ENCODE measurements around the gene PARN.
"Not testable (repeated sequence)": the region's sequence is repeated elsewhere in the genome, so short reads cannot be mapped to it uniquely, and the experiment has no call there.

The PARN gene

DNA sequence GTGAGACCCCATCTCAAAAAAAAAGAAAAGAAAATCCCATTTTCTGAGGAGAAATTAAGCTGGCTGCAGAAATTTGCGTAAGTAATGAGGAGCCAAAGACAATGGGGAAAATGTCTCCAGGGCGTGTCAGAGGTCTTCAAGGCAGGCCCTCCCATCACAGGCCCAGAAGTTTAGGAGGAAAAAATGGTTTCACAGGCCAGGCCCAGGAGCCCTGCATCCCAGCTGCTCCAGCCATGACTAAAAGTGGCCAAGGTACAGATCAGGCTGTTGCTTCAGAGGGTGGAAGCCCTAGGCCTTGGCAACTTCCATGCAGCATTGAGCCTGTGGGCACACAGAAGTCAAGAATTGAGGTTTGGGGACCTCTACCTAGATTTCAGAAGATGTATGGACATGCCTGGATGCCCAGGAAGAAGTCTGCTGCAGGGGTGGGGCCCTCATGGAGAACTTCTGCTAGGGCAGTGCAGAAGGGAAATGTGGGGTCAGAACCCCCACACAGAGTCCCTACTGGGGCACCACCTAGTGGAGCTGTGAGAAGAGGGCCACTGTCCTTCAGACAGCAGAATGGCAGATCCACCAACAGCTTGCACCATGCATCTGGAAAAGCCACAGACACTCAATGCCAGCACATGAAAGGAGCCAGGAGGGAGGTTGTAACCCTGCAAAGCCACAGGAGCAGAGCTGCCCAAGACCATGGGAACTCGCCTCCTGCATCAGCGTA lies 55.2 kb downstream of the PARN start:
- not testable (repeated sequence) for DNase-seq (ENCODE audit: low read depth in 2 of 2)

DNA sequence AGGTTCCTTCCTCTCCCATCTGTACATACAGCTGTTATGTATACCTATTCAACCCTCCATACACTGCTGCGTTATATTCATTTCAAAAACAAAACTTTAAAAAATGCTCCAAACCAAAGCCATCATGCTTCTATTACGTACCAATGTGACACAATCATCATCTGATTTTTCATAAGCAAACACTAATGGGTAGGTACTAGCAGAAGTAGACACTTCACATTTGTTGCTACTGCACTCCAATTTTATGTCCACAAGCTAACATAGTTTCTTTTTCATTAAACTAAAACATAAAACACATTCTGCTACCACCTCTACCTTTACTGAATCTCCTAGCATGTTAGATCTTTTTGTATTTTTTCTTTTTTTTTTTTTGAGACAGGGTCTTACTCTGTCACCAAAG lies 57.5 kb downstream of the PARN start:
- no peak for DNase-seq (ENCODE audit: low read depth in 2 of 2)

DNA sequence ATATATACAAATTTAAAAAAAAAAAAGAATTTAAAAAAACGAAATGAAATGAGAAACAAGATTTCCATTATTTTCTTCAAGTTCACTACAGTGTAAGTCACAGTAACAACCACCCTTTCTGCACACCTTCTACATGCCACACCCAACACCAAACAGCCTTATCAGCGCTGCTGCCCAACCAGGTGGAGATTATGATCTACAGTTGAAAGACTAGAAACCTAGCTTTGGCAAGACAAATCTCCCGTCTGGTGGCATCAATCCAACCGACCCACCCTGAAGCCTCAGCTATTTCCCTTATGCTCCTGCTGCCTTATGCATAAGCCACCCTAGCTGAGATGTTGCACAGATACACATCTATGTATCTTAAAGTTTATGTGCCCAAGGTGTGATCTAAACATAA lies 60.8 kb downstream of the PARN start:
- DNase-seq (ENCODE audit: low read depth in 2 of 2) = no peak

DNA sequence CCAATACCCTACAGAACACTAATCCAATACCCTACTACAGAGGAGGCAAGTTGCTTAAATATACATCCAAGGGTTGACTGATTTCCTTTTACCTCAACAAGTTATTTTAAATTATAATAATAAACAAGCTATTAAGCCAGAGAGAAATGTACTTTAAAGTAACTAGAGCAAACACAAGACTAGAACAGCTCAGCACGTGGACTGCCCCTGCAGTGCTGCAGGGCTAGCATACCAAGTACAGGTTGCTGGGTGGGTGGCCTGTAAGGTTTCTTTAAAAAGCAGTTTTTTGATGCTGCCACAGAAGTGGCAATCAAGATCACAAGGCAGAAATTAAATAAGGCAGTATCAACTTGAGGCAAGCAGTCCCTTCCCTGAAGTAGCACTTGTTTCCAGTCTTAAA lies 63.5 kb downstream of the PARN start:
- no peak for DNase-seq (ENCODE audit: low read depth in 2 of 2)

DNA sequence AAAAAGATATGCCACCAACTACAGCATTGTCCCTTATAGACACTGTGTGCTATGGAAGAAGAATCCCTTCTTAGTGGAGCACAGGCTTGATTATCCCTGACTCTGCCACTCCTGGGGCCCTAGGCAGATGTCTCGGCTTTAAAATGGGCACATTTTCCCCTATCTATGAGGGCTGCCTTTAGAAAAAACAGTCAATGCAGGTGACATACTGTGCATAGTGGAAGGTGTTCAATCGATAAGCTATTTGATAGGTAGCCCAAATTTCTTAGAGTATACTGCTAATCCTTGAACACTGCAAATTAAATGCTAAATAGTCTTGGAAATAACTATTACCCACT lies 64.4 kb downstream of the PARN start:
- DNase-seq (ENCODE audit: low read depth in 2 of 2) = no peak

DNA sequence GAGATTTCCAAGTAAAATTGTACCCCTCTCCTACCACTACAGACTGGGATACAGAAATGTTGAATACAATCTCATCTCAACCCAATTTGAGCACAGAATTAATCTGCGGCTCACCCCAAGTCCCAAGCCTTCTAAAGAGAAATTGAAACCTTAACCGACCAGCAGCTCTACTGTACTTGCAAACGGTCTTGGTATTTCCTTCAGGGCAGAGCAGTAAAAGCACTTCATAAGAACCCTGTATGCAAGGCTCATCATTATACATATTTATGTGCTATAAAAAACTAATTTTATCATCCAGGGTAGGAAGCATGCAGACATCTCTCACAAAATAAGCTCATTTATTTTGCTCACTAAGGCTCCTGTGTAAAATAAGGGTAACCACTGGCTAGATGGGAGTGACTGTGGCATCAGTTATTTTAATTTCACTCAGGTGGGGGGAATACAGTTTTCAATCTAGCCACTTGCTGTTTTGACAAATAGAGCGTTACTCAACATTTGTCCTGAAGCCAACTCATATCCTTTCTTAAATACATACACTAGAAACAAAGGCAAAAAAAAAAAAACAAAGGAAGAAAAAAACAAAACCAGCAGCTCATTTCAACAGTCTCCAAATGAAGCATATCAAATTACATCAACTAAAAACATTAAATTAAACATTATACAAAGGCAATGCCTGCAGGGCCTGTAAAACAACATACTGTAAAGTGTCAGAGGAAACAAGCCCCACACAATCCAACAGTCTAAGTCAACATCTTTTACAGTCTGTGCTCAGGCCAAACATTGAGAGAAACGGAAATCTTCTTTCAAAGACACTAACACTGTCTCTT lies 65.0 kb downstream of the PARN start:
- no peak for DNase-seq (ENCODE audit: low read depth in 2 of 2)

DNA sequence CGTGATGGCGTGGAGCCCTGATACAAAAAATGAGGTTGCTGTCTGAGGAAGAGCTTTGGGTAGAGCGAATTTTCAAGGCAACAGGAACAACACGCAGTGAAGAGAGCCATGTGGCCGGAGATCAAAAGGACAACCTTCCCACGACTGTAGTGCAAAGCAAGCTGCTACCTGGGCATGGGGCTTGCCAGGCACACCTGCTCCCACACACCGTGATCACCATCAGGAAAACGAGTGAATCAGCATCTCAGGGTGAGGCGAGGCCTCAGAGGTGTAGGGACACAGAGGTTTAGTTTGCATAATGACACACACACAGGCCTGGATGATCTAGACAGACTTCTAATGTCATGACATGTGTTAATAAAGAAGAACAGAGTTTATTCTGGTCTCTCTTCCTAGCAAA lies 65.7 kb downstream of the PARN start:
- no peak for DNase-seq (ENCODE audit: low read depth in 2 of 2)

DNA sequence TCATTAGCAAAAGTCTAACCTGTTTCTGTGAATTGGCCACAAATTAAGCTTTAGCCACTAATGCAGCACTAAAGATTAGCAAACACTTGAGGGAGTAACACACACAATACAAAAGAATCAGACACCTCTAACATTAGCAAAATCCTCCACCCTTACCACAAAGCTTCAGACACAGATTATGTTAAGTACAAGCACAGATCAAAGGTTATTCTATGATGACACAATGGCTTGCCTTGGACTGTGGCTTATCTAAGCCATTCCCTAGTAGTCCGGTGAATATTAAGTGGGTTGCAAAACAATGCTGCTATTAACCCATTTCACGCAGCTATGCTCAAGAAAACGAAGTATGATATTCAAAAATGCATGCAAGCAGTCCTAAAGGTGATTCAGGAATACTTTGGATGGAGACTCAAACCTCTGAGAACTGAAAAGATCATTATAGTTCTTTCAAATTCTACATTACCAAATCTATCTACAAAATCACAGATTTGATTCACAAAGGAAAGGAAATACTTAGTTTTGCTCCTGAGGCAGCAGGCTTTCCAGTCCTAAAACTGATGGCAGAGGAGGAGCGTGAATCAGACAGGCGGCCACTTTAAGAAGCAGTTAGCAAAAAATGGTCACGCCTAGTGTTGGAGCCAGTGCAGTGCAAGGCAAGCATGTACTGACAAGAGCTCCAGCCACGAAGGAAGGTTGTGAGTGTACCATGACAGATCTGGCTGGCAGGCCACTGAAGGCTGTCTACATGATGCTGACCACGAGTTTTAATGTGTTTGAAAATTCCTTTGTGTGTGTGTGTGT lies 67.2 kb downstream of the PARN start:
- DNase-seq (ENCODE audit: low read depth in 2 of 2) = no peak

DNA sequence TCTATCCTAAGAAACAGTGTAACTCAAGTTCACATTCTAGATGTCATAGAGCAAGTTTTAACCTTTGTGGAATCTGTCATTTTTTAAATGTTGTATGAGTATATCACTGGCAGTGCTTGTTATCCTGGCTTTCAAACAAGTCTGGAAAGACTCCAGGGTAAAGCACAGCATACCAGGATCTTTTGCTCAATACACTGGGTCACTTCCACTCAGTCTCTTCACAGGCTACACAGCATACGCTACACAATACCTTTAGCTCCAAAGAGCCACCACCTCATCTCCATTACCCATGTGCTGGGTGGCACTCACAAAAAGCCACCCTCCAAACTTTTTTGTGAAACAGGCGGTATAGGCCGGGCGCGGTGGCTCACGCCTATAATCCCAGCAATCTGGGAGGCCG lies 69.5 kb downstream of the PARN start:
- DNase-seq (ENCODE audit: low read depth in 2 of 2) = no peak

DNA sequence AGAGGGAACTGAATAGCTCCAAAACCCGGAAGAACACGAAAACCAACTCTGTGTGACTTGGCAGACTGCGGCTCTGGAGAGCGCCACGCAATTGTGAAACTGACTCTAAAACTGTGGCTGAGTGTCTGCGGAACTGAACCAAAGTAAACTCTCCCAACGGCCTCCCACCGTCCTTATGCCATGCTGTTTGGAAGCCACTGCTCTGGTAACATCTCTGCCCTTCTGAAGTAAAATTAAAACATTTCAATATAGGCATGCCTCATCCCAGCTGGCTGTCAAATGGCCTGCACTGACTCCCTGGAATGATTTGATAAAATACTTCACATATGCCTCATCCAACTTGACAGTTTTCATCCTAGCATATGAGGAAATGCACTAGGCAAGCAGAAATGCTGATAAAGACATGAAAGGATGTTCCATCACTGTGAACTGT lies 70.2 kb downstream of the PARN start:
- DNase-seq (ENCODE audit: low read depth in 2 of 2) = no peak

DNA sequence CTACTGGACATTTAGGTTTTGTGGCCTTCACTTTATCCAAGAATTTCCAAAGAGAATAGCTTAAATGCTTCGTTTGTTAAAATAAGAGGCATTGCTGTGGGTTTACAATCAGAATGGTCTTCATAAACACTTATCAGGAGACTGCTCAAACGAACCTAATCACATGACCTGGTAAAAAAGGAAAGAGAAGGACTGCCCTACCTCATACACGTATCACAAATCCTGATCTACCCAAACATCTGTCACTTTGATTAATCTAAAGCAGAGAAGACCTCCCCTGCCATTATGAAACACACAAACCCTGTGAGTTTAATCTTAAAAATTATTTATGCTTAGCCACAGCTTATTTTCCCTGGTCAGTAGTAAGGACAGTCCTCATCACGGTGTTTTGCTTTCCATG lies 76.6 kb downstream of the PARN start:
- no peak for DNase-seq (ENCODE audit: low read depth in 2 of 2)

DNA sequence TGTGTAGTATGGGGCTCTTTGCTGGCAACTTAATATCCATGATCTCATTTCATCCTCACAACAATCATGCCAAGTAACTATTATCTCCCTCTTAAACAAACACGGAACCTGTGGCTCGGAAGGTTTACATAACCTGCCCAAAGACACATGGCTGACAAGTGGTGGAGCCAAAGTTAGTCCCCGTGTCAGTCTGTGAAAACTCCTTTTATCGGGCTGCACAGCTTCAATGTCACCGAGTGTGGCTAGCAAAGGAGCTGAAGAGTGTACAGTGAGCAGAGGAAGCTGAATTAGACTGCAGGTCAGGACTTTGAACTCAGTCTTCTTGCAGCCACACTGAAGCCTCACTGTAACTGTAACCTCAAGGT lies 80.3 kb downstream of the PARN start:
- DNase-seq (ENCODE audit: low read depth in 2 of 2) = no peak

DNA sequence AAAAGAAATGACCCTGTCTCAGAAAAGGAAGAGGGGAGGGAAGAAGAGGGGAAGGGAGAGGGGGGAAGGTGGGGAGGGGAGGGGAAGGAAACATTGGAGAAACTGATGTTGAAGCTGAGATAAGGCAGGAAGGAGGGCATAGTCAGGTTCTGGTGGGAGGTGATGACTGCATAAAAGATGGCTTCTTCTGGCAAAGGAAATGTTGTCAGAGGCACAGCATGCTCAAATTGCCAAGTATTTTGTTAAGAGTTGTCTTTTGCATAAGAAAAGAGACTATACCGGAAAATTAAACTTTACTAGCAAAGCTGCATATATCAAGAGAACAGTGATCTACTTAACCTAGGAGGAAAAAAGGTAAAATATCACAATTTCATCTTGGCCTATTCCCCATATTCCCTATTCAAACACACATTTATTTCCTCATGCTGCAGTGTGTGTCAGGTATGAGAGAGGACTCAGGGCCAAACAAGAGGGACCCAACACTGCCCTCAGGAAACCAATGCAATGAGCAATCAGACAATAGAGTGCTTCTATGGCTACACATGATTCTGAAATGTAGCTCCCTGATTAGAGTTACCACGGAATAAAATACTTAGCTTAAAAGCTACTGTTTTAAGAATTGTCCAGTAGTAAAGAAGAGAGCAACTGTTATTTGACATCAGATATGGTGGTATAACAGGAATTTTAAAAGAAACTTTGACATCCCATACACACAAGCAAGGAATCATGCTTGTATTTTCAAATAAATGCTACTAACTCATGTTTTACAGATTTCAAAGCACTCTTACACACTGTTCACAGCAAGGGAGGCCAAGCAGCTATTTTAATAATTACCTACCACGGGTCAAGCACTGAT lies 80.9 kb downstream of the PARN start:
- no peak for DNase-seq (ENCODE audit: low read depth in 2 of 2)

DNA sequence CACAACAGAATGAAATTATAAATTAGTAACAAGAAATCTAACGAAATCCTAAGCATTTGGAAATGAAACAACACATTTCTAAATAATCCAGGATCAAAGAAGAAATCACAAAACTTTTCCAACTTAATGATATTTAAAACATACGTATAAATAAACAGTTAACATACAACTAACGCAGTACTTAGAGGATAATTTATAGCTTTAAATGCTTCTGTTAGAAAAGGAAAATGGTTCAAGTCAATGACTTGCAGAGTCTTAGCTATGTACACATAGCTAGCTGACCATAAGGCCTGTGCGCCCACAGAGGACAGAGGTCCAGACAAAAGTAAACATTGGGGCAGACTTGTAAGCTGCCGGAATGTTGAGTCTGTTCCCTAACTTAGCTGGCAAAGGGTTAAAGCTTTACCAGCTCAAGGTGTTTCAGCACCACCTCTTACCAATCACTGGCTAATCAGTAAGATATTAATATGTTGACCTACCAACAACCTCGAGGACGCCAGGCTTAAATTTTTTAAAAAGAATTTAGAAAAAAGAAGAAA lies 84.6 kb downstream of the PARN start:
- DNase-seq (ENCODE audit: low read depth in 2 of 2) = no peak

DNA sequence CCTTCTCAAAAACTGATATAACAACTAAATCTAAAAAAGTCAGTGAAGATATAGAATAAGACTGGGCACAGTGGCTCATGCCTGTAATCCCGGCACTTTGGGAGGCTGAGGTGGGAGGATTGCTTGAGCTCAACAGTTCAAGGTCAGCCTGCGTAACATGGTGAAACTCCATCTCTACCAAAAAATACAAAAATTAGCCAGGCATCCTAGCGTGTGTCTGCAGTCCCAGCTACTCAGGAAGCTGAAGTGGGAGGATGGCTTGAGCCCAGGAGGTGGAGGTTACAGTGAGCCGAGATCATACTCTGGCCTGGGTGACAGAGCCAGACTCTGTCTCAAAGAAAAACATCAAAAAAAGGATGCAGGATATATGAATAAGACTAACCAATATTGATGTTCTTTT lies 85.2 kb downstream of the PARN start:
- DNase-seq (ENCODE audit: low read depth in 2 of 2) = not testable (repeated sequence)

DNA sequence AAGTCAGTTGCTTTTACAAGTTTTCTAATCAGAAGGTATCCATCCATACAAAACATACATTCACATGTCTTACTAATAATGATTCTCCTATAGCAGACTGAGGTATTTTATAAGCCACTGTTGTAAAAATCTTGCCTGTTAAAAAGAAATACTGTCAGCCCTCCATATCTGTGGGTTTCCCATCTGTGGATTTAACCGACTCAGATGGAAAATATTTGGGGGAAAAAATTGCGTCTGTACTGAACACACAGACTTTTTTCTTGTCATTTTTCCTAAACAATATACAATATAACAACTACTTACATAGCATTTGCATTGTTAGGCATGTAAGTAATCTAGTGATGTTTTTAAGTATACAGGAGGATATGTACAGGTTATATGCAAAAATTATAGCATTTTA lies 90.4 kb downstream of the PARN start:
- no peak for DNase-seq (ENCODE audit: low read depth in 2 of 2)

DNA sequence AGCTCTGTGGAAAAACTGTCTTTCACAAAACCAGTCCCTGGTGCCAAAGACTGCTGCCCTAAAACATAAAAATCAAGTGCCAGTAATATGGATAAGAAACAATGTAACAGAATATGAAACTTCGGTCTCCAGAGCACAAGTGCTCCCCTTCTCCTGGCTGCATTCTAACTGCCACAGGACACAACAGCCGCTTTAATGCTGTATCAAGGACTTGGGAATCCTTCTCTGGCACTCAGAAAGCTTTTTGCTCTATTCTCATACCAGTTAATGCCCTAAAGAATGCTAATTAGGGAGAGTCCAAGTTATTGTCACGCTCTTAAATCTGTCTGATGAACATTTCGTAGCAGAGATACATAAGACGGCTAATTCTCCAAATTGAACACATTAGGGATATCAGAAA lies 90.9 kb downstream of the PARN start:
- DNase-seq (ENCODE audit: low read depth in 2 of 2) = no peak

DNA sequence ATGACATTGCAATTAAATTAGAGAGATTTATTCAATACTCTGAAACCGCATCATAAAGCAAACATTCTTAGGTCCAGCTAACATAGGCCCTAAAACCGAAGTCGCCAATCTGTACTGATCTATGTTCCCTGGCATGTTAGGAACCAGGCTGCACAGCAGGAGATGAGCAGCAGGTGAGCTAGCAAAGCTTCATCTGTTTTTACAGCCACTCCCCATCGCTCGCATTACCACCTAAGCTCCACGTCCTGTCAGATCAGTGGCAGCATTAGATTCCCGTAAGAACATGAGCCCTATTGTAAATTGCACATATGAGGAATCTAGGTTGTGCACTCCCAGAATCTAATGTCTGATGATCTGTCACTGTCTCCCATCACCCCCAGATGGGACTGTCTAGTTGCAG lies 91.5 kb downstream of the PARN start:
- DNase-seq (ENCODE audit: low read depth in 2 of 2) = no peak

DNA sequence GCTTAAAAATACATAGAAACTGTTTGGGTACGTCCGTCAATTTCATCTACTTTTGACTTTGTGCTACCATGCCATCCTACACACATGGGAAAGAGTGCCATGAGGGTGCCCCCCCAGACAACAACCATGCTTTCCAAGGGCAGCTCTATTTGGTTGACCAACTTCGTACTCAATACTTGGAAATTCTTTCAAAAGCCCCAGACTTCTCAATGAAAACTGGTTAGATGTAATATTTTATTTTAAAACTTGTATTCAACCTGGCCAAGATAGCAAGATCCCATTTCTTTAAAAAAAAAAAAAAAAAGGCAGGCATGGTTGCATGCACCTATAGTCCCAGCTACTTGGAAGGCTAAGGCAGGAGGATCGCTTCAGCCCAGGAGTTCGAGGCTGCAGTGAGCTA lies 98.4 kb downstream of the PARN start:
- no peak for DNase-seq (ENCODE audit: low read depth in 2 of 2)

DNA sequence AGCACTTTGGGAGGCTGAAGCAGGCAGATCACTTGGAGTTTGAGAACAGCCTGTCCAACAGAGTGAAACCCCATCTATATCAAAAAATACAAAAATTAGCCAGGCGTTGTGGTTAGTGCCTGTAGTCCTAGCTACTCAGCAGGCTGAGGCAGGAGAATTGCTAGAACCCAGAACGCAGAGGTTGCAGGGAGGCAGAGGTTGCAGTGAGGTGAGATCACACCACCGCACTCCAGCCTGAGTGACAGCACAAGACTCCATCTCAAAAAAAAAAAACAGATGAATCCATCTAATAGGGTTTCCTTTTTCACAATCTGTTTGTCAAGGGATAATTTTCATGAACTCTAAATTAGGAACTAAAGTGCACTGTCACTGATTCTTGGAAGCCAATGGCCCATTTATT lies 99.0 kb downstream of the PARN start:
- DNase-seq (ENCODE audit: low read depth in 2 of 2) = no peak

DNA sequence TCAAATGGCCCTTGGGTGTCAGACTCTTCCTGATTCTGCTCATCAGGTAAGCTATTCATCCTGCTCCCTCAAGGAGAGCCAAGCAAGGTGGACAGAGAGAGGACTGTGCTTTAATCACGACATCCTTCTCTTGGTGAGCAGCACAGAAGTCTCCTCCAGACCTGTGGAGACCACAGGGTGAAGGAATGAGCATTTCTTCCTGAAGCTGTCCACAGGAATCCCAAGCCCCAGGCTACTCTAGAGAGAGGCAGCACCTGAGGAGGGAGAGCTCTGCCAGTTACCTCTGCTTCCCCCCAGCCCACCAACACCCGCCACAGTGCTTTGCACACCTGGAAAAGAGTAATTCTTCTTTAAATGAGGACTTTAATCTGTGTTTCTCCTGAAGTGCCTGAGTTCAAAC lies 100.0 kb downstream of the PARN start:
- DNase-seq (ENCODE audit: low read depth in 2 of 2) = no peak
